ENCODE data around the gene RBFOX2.

Gene RBFOX2

DNA sequence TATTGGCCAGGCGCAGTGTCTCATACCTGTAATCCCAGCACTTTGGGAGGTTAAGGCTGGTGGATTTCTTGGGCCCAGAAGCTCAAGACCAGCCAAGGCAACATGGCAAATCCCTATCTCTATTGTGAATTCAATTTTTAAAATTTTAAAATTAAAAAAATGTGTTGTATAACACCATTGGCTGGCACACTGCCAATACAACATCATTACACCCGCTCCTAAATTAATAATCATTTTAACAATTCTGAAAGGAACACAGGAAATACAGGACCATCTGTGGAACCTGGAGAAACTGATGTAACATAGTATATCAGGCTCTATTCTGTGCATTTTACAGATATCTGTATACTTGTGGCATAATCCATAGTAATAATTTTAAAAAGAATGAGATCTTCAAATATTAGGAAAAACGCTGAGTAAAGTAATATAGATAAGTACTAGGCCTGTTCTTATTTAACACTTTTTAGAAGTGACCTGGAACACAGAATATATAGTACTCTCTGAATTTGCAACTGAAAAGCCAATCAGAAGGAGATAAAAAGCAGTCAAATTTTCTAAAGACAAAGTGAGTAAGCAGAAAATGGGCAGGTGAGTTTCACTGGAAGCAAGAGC, 186.6 kb downstream of the RBFOX2 start:
- no peaks in the 10 kb centered on the region for H3K9me3 Mint-ChIP-seq
- peaks cover 26% of the 10 kb centered on the region for H3K27me3 Mint-ChIP-seq
- H3K4me3 Mint-ChIP-seq: no peak overlapping the region
- no peak overlapping the region for H3K27ac Mint-ChIP-seq
- DNase-seq: no peak
- peaks cover 2% of the 10 kb centered on the region for H3K4me1 Mint-ChIP-seq
- H3K36me3 Mint-ChIP-seq: no peaks in the 10 kb centered on the region
- CTCF ChIA-PET: interaction anchor here (0.9 kb wide), 1 partner anchor 215 kb away, joined by 3 read pairs; no protein-coding TSS in a partner anchor

DNA sequence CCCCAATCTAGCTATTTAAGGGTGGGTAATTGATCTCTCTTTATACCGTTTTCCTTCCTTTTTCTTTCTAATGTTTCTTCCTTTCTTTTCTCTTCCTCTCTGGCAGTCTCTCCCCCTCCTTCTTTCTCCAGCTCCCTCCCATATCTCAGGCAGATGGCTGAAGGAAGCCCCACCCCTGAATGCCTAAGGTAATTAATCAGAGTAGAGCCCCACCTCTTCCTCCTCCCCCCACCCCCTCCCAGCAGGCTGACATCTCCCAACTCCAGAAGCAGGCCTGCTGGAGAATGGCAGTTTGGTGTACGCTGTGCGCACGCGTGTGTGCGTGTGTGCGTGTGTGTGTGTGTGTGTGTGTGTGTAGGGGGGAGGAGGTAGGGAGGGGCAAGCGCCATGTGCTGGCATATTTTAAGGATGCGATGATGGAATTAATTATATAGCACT, 188.3 kb downstream of the RBFOX2 start:
- no peak for DNase-seq
- no peaks in the 10 kb centered on the region for H3K36me3 Mint-ChIP-seq
- H3K9me3 Mint-ChIP-seq: no peaks in the 10 kb centered on the region
- H3K4me1 Mint-ChIP-seq: peaks cover 2% of the 10 kb centered on the region
- CTCF ChIA-PET: interaction anchor here (0.6 to 1.0 kb wide), 3 partner anchors 18 to 213 kb away, joined by 3 read pairs; no protein-coding TSS in a partner anchor
- H3K4me3 Mint-ChIP-seq: no peak overlapping the region
- peaks cover 37% of the 10 kb centered on the region for H3K27me3 Mint-ChIP-seq
- no peak overlapping the region for H3K27ac Mint-ChIP-seq

DNA sequence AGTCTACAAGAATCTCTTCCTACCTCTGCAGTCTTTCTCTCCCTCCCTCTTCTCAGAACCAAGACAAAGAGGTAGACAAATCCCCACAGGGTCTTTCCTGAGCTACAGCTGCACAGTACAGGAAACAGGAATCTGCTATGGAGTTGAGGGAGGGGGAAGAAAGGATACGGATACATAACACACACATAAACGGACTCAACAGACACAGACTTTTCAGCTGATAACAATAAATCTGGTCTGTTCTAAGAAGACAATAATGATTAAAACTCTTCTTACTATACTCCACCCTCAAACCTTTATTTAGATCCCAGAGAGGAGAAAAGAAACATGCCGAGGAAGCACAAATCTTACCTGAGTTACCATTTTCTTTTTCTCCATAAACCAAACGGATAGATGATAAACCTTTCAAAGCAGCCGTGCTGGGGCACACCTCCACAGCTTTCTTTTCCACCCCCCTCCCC, 188.8 kb downstream of the RBFOX2 start:
- CTCF ChIA-PET: interaction anchor here (0.7 to 1.0 kb wide), 2 partner anchors 19 to 212 kb away, joined by 3 read pairs; no protein-coding TSS in a partner anchor
- H3K27me3 Mint-ChIP-seq: peaks cover 38% of the 10 kb centered on the region
- no peak for DNase-seq
- H3K9me3 Mint-ChIP-seq: no peaks in the 10 kb centered on the region
- H3K27ac Mint-ChIP-seq: no peak overlapping the region
- no peak overlapping the region for H3K4me3 Mint-ChIP-seq
- H3K36me3 Mint-ChIP-seq: no peaks in the 10 kb centered on the region
- peaks cover 2% of the 10 kb centered on the region for H3K4me1 Mint-ChIP-seq

DNA sequence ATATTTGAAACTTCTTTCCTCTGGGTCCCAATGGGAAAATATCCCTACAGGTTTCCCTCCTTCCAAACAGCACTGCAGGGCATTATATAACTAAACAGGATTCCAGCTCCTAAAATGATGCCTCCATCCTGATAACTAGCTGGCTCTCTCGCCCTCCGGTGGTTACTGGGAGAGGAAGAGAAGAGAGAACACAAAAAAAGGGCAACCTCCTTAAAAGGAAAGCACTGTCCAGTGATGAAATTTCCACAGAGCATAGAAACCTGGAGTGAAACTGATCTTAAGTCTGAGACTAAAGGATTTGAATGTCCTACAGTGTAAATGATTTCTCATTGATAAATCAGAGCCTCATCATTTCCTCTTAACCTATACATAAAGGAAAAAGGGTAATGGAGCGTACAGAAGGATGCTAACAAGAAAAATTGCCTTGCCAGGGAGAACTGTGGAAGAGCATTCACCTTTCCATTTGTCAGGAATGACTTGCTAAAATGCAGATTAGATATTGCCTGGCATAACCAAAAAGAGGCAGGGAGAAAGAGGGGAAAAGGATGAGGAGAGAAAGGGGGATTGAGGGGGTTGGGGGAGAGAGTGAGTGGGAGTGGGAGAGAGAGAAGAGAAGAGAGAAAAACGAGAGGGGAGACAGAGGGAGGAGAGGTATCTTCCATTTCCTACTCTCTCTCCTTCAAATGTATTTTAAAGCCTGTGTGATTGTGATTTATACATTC, 189.6 kb downstream of the RBFOX2 start:
- CTCF ChIA-PET: interaction anchor here (2.0 kb wide), 1 partner anchor 212 kb away, joined by 10 read pairs; no protein-coding TSS in a partner anchor
- Mint-ChIP-seq H3K4me1 (peaks cover 2% of the 10 kb centered on the region), H3K27me3 (peaks cover 38% of the 10 kb centered on the region), H3K36me3 (no peaks in the 10 kb centered on the region), H3K4me3 (no peak overlapping the region), H3K9me3 (no peaks in the 10 kb centered on the region), H3K27ac (no peak overlapping the region)
- no peak for DNase-seq

DNA sequence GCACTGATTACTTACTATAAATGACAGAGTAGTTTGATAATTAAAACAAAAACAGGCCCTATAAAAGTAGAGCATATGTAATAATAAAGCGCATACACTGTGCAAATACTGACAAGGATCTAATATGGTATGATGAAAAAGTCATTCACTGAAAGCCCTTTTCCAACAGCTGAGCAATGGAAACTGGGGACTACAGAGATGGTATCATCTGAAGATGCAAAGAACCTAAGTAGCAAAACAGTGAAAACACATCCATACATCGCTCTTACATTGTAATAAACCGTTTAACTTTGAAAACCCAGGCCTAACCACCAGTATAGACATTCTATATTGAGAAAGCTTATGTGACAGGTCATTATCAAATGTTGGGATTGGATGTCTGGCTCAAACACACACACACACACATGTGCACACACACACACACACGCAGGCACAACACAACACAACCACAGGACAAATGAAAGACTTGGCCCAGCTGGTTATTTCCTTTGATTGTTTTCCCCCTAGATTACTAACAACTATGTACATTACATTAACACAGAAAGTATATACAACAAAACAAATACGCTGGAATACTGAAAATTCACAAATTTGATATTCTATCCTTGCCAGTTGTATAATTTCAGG, 191.4 kb downstream of the RBFOX2 start:
- H3K36me3 Mint-ChIP-seq: no peaks in the 10 kb centered on the region
- peaks cover 34% of the 10 kb centered on the region for H3K27me3 Mint-ChIP-seq
- no peak overlapping the region for H3K27ac Mint-ChIP-seq
- no peak for DNase-seq
- CTCF ChIA-PET: interaction anchor here (2.0 kb wide), 1 partner anchor 210 kb away, joined by 10 read pairs; no protein-coding TSS in a partner anchor
- H3K4me3 Mint-ChIP-seq: no peak overlapping the region
- no peaks in the 10 kb centered on the region for H3K9me3 Mint-ChIP-seq
- H3K4me1 Mint-ChIP-seq: peaks cover 2% of the 10 kb centered on the region

DNA sequence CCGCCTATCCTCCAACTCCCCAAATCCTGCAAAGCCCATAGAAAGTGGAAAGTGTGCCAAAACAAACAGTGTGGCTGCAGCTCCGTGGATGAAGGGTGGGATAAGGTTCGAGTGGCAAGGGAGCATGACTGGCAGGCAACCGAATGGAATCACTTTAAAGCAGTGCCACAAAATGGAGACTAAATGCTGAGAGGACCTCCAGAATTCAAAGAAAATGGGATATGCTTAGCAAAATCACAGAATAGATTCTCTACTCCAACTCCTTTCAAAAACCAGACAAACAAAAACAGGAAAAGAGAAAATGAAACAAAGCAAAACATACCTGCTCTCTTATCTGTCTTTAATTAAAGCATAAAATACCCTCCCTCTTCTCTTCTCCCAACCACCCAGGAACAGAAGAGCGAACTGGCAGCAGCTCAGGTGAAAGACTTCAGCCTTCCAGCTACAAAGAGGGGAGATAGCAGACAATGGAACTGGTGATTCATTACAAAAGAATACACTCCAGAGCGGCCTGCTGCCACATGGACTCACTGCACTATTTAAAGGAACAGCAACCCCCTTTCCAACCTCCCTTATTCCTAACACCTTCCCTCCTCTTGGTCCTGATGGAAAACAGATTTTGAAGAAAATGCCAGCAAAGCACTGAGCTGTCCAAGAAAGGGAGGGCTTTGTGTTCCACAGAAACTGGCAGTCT, 192.5 kb downstream of the RBFOX2 start:
- Mint-ChIP-seq H3K27me3 (peaks cover 34% of the 10 kb centered on the region), H3K4me1 (peaks cover 2% of the 10 kb centered on the region), H3K27ac (no peak overlapping the region), H3K36me3 (no peaks in the 10 kb centered on the region), H3K4me3 (no peak overlapping the region), H3K9me3 (no peaks in the 10 kb centered on the region)
- CTCF ChIA-PET: no interaction called here
- no peak for DNase-seq

DNA sequence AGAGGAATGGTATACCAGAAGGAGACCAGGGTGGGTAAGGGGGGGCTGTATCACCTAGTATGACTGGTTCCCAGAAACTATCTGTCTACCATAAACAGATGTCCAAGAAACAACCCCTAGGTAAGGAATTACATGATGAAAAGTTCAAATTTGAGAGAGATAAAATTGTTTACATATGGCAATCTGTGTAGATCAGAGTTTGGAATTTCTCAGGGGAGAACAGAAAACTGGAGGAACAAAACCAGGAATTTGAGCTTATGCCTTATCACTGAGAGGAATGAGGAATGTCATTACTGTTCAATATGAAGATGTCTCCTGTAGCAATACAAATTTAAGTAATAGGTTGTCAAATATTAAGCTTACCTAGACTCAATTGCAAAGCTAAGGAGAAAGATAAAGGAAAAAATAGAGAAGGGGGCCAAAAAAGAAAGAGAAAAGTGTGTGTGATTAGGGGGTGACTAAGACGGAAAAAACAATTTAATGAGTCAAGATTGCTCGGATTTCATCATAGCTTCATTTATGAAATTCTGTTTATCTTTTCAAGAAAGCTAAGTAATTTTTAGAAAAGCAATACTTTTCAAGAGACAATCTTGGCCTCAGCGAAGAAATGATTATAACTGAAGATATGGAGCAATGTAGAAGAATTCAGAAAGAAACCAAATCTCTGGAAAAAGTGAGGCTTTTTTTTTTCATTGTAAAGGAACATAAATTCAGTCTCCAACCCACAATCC, 193.2 kb downstream of the RBFOX2 start:
- Mint-ChIP-seq H3K4me3 (no peak overlapping the region), H3K27ac (no peak overlapping the region), H3K27me3 (peaks cover 33% of the 10 kb centered on the region), H3K9me3 (no peaks in the 10 kb centered on the region), H3K36me3 (no peaks in the 10 kb centered on the region), H3K4me1 (peaks cover 2% of the 10 kb centered on the region)
- no peak for DNase-seq
- CTCF ChIA-PET: no interaction called here

DNA sequence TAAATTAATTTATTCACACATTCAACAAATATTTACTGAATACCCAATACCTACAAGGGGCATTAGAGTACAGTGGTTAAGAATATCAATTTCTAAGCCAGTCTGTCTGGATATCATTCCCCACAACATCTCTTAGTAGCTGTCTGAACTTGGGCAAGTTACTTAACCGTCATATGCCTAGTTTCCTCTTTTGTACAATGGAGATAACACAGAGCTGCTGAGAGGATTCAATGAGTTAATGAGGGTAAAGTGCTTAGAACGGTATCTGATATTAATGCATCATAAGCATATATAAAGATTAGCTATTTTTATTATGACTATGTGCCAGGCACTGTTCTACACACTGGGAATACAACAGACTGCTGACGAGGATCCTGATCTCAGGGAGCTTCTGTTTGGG, 194.6 kb downstream of the RBFOX2 start:
- no peak overlapping the region for H3K4me3 Mint-ChIP-seq
- H3K27ac Mint-ChIP-seq: no peak overlapping the region
- no peaks in the 10 kb centered on the region for H3K36me3 Mint-ChIP-seq
- no peaks in the 10 kb centered on the region for H3K9me3 Mint-ChIP-seq
- H3K27me3 Mint-ChIP-seq: peaks cover 19% of the 10 kb centered on the region
- no peaks in the 10 kb centered on the region for H3K4me1 Mint-ChIP-seq
- CTCF ChIA-PET: no interaction called here
- DNase-seq: no peak

DNA sequence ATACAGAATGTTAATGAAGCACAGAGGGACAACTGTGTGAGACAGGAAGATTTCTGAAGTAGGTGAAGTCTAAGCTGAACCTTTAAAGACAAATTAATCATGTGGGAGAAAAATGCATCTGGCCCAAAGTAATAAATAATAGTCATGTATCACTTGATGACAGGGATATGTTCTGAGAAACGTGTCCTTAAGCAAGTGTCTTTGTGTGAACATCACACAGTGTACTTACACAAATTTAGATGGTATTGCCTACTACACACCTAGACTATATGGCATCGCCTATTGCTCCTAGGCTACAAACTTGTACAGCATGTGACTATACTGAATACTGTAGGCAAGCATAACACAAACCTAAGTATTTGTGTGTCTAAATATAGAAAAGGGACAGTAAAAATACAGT, 198.3 kb downstream of the RBFOX2 start:
- Mint-ChIP-seq H3K4me1 (no peaks in the 10 kb centered on the region), H3K27ac (no peak overlapping the region), H3K27me3 (peaks cover under 1% of the 10 kb centered on the region), H3K9me3 (no peaks in the 10 kb centered on the region), H3K4me3 (no peak overlapping the region), H3K36me3 (no peaks in the 10 kb centered on the region)
- CTCF ChIA-PET: no interaction called here
- no peak for DNase-seq

DNA sequence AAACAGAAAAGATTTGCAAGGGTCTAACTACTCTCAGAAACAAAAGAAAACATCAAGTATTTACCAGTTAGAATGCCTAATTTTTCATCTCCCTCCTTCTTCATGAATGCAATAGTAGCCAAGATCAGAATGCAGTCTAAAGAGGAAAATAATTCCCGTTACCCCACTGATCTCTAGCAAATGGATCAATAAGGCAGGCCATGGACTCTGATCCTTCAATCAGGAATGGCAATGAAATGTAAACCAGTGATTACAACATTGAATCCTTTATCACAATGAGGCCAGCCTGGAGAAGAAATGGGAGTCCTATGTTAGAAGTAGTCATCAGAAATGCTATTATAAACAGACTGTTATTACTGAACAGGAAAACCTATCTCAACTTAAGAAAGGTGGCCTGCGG, 204.4 kb downstream of the RBFOX2 start:
- CTCF ChIA-PET: no interaction called here
- H3K9me3 Mint-ChIP-seq: no peaks in the 10 kb centered on the region
- no peak for DNase-seq
- H3K4me3 Mint-ChIP-seq: no peak overlapping the region
- H3K4me1 Mint-ChIP-seq: no peaks in the 10 kb centered on the region
- H3K27ac Mint-ChIP-seq: no peak overlapping the region
- no peaks in the 10 kb centered on the region for H3K27me3 Mint-ChIP-seq
- H3K36me3 Mint-ChIP-seq: no peaks in the 10 kb centered on the region

DNA sequence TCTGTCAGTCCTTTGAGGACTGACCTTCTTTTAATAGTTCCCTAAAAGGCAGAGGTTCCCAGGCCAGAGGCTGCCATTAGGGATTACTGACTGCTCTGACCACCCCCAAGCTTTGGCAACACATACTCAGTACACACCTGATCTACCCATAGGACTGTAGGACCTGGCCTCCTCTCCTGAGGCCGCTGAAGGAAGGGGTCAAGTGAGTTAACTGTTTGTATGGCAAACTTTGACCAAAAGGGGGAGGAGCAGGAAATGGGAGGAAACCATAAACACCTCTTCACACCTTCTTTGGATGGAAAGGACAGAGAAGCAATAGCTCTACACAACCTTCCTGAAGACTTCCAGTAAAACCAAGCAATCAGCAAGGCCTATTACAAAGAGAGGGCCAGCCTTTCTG, 207.0 kb downstream of the RBFOX2 start:
- Mint-ChIP-seq H3K36me3 (no peaks in the 10 kb centered on the region), H3K9me3 (no peaks in the 10 kb centered on the region), H3K4me1 (no peaks in the 10 kb centered on the region), H3K4me3 (no peak overlapping the region), H3K27ac (no peak overlapping the region), H3K27me3 (no peaks in the 10 kb centered on the region)
- CTCF ChIA-PET: no interaction called here
- no peak for DNase-seq

DNA sequence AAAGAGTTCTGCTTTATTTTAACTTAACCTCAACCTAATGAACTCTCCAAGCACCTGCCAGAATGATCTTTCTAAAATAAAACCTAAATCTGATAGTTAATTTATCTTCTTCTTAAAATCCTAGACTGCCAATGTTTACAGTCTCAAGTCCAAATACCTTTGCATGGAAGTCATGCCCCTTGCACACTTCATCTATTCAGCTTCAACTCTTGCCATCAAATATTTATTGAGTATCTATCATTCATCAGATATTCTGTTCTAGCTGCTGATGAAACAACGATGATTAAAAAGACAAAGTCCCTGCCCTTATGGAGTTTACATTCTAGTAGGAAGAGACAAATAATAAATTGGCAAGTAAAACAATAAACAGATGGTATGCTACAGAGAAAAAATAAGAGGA, 209.2 kb downstream of the RBFOX2 start:
- no peak for DNase-seq
- Mint-ChIP-seq H3K4me1 (no peaks in the 10 kb centered on the region), H3K27me3 (no peaks in the 10 kb centered on the region), H3K27ac (no peak overlapping the region), H3K9me3 (no peaks in the 10 kb centered on the region), H3K36me3 (no peaks in the 10 kb centered on the region), H3K4me3 (no peak overlapping the region)
- CTCF ChIA-PET: interaction anchor here (0.7 kb wide), 1 partner anchor 247 kb away, joined by 3 read pairs; no protein-coding TSS in a partner anchor

DNA sequence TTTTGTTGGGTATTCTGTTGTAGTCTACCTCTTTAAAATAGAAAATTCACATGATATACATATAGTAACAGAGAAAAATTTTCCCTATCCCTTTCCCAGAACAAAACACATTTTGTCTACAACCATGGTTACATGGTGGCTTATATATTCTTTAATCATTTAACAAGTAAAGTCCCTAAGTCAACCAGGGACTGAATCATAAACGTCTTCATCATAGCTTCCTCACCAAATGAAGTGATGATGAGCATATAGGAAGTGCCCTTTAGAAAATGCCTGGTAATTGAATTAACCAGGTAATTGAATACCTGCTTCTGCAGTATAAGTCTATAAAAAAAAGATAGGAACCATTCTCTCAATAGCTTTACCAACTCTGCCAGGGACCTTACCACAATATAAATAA, 209.7 kb downstream of the RBFOX2 start:
- DNase-seq: no peak
- H3K9me3 Mint-ChIP-seq: no peaks in the 10 kb centered on the region
- CTCF ChIA-PET: no interaction called here
- H3K36me3 Mint-ChIP-seq: no peaks in the 10 kb centered on the region
- H3K4me1 Mint-ChIP-seq: no peaks in the 10 kb centered on the region
- H3K27me3 Mint-ChIP-seq: no peaks in the 10 kb centered on the region
- no peak overlapping the region for H3K27ac Mint-ChIP-seq
- H3K4me3 Mint-ChIP-seq: no peak overlapping the region

DNA sequence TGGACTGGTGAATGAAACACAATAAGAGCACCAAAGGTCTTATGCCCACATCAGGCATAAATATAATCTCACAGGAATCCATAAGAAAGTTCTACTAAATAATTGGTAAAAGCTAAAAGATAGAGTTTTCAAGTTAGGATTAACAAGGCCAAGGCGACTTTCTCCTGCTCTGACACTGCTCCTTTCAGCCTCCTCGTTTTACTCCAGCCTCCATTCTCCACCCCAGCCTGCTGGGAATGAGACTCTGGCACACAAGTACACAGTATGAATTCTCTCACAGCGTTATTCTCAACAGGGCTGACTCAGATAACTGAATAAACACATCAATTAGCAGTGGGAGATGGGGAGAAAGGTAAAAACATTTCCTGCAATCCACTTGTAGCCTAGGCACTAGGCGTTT, 216.0 kb downstream of the RBFOX2 start:
- no peaks in the 10 kb centered on the region for H3K4me1 Mint-ChIP-seq
- no peak overlapping the region for H3K27ac Mint-ChIP-seq
- no peak overlapping the region for H3K4me3 Mint-ChIP-seq
- H3K36me3 Mint-ChIP-seq: no peaks in the 10 kb centered on the region
- DNase-seq: no peak
- peaks cover 4% of the 10 kb centered on the region for H3K27me3 Mint-ChIP-seq
- no peaks in the 10 kb centered on the region for H3K9me3 Mint-ChIP-seq
- CTCF ChIA-PET: no interaction called here
